H9 (cell line): ENCODE measurements around the gene MGLL. TPM values are rescaled to one million over a fixed set of nuclear protein-coding genes. Genes with fewer than 3 reads are reported as not detected.

Source experiments
- DNase-seq: peaks from one replicate; pipeline ENCODE4 v3.0.0-alpha.2; 2017
- H2AFZ ChIP-seq: one replicate; pipeline ENCODE4 v1.6.1; 2013; ENCODE audit warnings: mild to moderate bottlenecking, low read length, control low read depth, moderate library complexity
- H2AK5ac ChIP-seq: 2 replicates; pipeline ENCODE4 v1.6.1; 2013; ENCODE audit warnings: low read length, control low read depth, mixed read lengths; ENCODE audit not compliant: insufficient read length
- H2BK120ac ChIP-seq: one replicate; pipeline ENCODE4 v1.6.1; 2013; ENCODE audit warnings: low read depth, mild to moderate bottlenecking, low read length, control low read depth, inconsistent platforms; ENCODE audit not compliant: poor library complexity, severe bottlenecking
- H2BK12ac ChIP-seq: 2 replicates; pipeline ENCODE4 v1.6.1; 2013; ENCODE audit warnings: low read length, control low read depth, mixed read lengths, low read depth; ENCODE audit not compliant: insufficient read length
- H2BK15ac ChIP-seq: 2 replicates; pipeline ENCODE4 v1.6.1; 2013; ENCODE audit warnings: low read depth, low read length, control low read depth
- H2BK20ac ChIP-seq: one replicate; pipeline ENCODE4 v1.6.1; 2013; ENCODE audit warnings: low read depth, mild to moderate bottlenecking, low read length, control low read depth, inconsistent platforms; ENCODE audit not compliant: poor library complexity, severe bottlenecking
- H2BK5ac ChIP-seq: 2 replicates; pipeline ENCODE4 v1.6.1; 2013; ENCODE audit warnings: low read length, control low read depth, mixed read lengths; ENCODE audit not compliant: insufficient read length
- H3K14ac ChIP-seq: 2 replicates; pipeline ENCODE4 v1.6.1; 2013; ENCODE audit warnings: low read length, control low read depth; ENCODE audit not compliant: insufficient read depth
- H3K18ac ChIP-seq: 2 replicates; pipeline ENCODE4 v1.6.1; 2013; ENCODE audit warnings: low read depth, mild to moderate bottlenecking, mixed read lengths, low read length, control low read depth; ENCODE audit not compliant: insufficient read length
- H3K23ac ChIP-seq: 2 replicates; pipeline ENCODE4 v1.6.1; 2013; ENCODE audit warnings: low read length, control low read depth, mixed read lengths, low read depth; ENCODE audit not compliant: insufficient read length
- H3K23me2 ChIP-seq: 2 replicates; pipeline ENCODE4 v1.6.1; 2013; ENCODE audit warnings: low read depth, mild to moderate bottlenecking, mixed read lengths, low read length, control low read depth; ENCODE audit not compliant: insufficient read length, poor library complexity, severe bottlenecking
- H3K27ac ChIP-seq: 2 replicates; pipeline ENCODE4 v1.5.1; 2013; ENCODE audit warnings: low read length, control low read depth, mixed read lengths, low read depth; ENCODE audit not compliant: insufficient read length
- H3K27me3 ChIP-seq: 2 replicates; pipeline ENCODE4 v1.6.1; 2013; ENCODE audit warnings: low read length, control low read depth, inconsistent platforms; ENCODE audit not compliant: insufficient read depth
- H3K4ac ChIP-seq: 2 replicates; pipeline ENCODE4 v1.6.1; 2013; ENCODE audit warnings: low read depth, mild to moderate bottlenecking, control low read depth, inconsistent platforms, low read length, moderate library complexity
- H3K4me1 ChIP-seq: 2 replicates; pipeline ENCODE4 v1.6.1; 2013; ENCODE audit warnings: low read length, control low read depth, inconsistent platforms; ENCODE audit not compliant: insufficient read depth
- H3K4me2 ChIP-seq: 2 replicates; pipeline ENCODE4 v1.6.1; 2013; ENCODE audit warnings: low read length, control low read depth, mixed read lengths; ENCODE audit not compliant: insufficient read length, insufficient read depth
- H3K56ac ChIP-seq: 2 replicates; pipeline ENCODE4 v1.6.1; 2013; ENCODE audit warnings: low read depth, mild to moderate bottlenecking, mixed read lengths, low read length, control low read depth; ENCODE audit not compliant: insufficient read length
- H3K79me1 ChIP-seq: 2 replicates; pipeline ENCODE4 v1.6.1; 2013; ENCODE audit warnings: low read depth, mild to moderate bottlenecking, moderate library complexity, low read length, control low read depth, inconsistent platforms; ENCODE audit not compliant: insufficient read depth, poor library complexity, severe bottlenecking
- H3K79me2 ChIP-seq: 2 replicates; pipeline ENCODE4 v1.6.1; 2013; ENCODE audit warnings: low read length, control low read depth, inconsistent platforms; ENCODE audit not compliant: insufficient read depth
- H3K9ac ChIP-seq: 2 replicates; pipeline ENCODE4 v1.6.1; 2013; ENCODE audit warnings: low read length, control low read depth, mixed read lengths; ENCODE audit not compliant: insufficient read length; ENCODE audit errors: extremely low read depth
- H3K9me3 ChIP-seq: one replicate; pipeline ENCODE4 v1.6.1; 2013; ENCODE audit warnings: low read depth, low read length, inconsistent platforms; ENCODE audit not compliant: control insufficient read depth
- H3T11ph ChIP-seq: one replicate; pipeline ENCODE4 v1.6.1; 2013; ENCODE audit warnings: mild to moderate bottlenecking, low read length, control low read depth, inconsistent platforms
- H4K20me1 ChIP-seq: one replicate; pipeline ENCODE4 v1.6.1; 2013; ENCODE audit not compliant: control insufficient read depth, insufficient read length, insufficient read depth
- H4K5ac ChIP-seq: 2 replicates; pipeline ENCODE4 v1.6.1; 2013; ENCODE audit warnings: low read depth, mild to moderate bottlenecking, mixed read lengths, low read length, control low read depth; ENCODE audit not compliant: insufficient read length
- H4K8ac ChIP-seq: replicated peaks from 2 replicates; pipeline ENCODE4 v1.6.1; 2013; ENCODE audit warnings: low read length, control low read depth, mixed read lengths, low read depth; ENCODE audit not compliant: insufficient read length
- H4K91ac ChIP-seq: 2 replicates; pipeline ENCODE4 v1.6.1; 2013; ENCODE audit warnings: low read depth, mild to moderate bottlenecking, moderate library complexity, mixed read lengths, low read length, control low read depth; ENCODE audit not compliant: insufficient read length
- H3K27ac Mint-ChIP-seq, 3 experiments: 2 replicates in 2 of 3; 3 replicates in 1 of 3; pipeline ENCODE4 v1.8.0; 2020 to 2021; ENCODE audit warnings: mixed read lengths in 3 of 3, mild to moderate bottlenecking in 1 of 3, moderate library complexity in 1 of 3
- H3K27me3 Mint-ChIP-seq: 2 replicates; pipeline ENCODE4 v1.8.0; 2021; ENCODE audit warnings: low read depth, mild to moderate bottlenecking, moderate library complexity, mixed read lengths
- H3K36me3 Mint-ChIP-seq, 3 experiments: 2 replicates in 2 of 3; 3 replicates in 1 of 3; pipeline ENCODE4 v1.8.0; 2020 to 2021; ENCODE audit warnings: low read depth in 3 of 3, mixed read lengths in 3 of 3; ENCODE audit not compliant: insufficient read depth in 1 of 3
- H3K4me1 Mint-ChIP-seq, 2 experiments: 2 replicates each; pipeline ENCODE4 v1.8.0; 2020; ENCODE audit warnings: mixed read lengths in 2 of 2
- H3K4me3 Mint-ChIP-seq, 2 experiments: 2 replicates in 1 of 2; 3 replicates in 1 of 2; pipeline ENCODE4 v1.8.0; 2020 to 2021; ENCODE audit warnings: mild to moderate bottlenecking in 2 of 2, mixed read lengths in 2 of 2, moderate library complexity in 1 of 2
- H3K9me3 Mint-ChIP-seq, 2 experiments: 2 replicates in 1 of 2; 3 replicates in 1 of 2; pipeline ENCODE4 v1.8.0; 2020; ENCODE audit warnings: mild to moderate bottlenecking in 2 of 2, mixed read lengths in 2 of 2, moderate library complexity in 1 of 2
- CTCF ChIP-seq: fragments of 200-600 bp; sonication (generic); conservative IDR thresholded peaks from 3 replicates; pipeline ENCODE4 v1.8.0; 2021; ENCODE audit warnings: antibody characterized with exemption, mild to moderate bottlenecking
- WGBS: extraction: QIAGEN DNeasy Blood & Tissue Kit; methylation state at CpG from one replicate; pipeline ENCODE4 v1.1.7; 2013; ENCODE audit warnings: missing lambda C conversion rate, low lambda C conversion rate, mixed read lengths; ENCODE audit not compliant: insufficient read length; ENCODE audit errors: extremely low coverage; 5-methylcytosine and 5-hydroxymethylcytosine counted together
- total RNA-seq: library from RNA; stranded (reverse); gene quantifications from 2 replicates; pipeline ENCODE4 v1.2.1, GENCODE V29; 2021

Gene MGLL
- total RNA-seq, 1 experiment from 2014 or later, result 0.11 TPM

- H3K23me2 ChIP-seq, result no peaks in the 10 kb centered on the region
- peaks cover 3 to 13% of the 10 kb centered on the region in 2 experiments; a peak in 3 of 4 replicates for H3K4me1 Mint-ChIP-seq
- no CpG with 5 or more reads among the region's 5 CpGs for WGBS
- no peak overlapping the region for H4K5ac ChIP-seq
- no peak overlapping the region for H3K9ac ChIP-seq
- no peak overlapping the region for H3K27ac Mint-ChIP-seq
- H2BK120ac ChIP-seq, result no peak overlapping the region
- no peak overlapping the region for H4K91ac ChIP-seq
- H4K8ac ChIP-seq, result no peak overlapping the region
- no peak for TF ChIP-seq CTCF
- no peak overlapping the region for H2AFZ ChIP-seq
- no peak overlapping the region for H2BK15ac ChIP-seq
- H3K23ac ChIP-seq, result no peak overlapping the region
- H3K14ac ChIP-seq, result no peak overlapping the region
- no peak overlapping the region for H3K4me2 ChIP-seq
- H3K4me3 Mint-ChIP-seq, result no peak overlapping the region
- H4K20me1 ChIP-seq, result no peaks in the 10 kb centered on the region
- H3K9me3 Mint-ChIP-seq, result peaks cover 0 to 5% of the 10 kb centered on the region in 2 experiments; a peak in 3 of 5 replicates
- H2BK5ac ChIP-seq, result no peak overlapping the region
- H3K27ac ChIP-seq, result no peak overlapping the region
- DNase-seq, result no peak
- no peaks in the 10 kb centered on the region for H3K27me3 ChIP-seq
- H3K9me3 ChIP-seq, result no peaks in the 10 kb centered on the region
- peaks cover 0 to 4% (median 3%) of the 10 kb centered on the region in 3 experiments; a peak in 2 of 7 replicates for H3K36me3 Mint-ChIP-seq
- no peak overlapping the region for H3K4ac ChIP-seq
- no peak overlapping the region for H3K18ac ChIP-seq
- no peaks in the 10 kb centered on the region for H3K79me1 ChIP-seq
- H3K27me3 Mint-ChIP-seq, result peaks cover 1% of the 10 kb centered on the region
- H3T11ph ChIP-seq, result no peak overlapping the region
- no peak overlapping the region for H2BK20ac ChIP-seq
- no peaks in the 10 kb centered on the region for H3K79me2 ChIP-seq
- no peak overlapping the region for H3K56ac ChIP-seq
- no peaks in the 10 kb centered on the region for H3K4me1 ChIP-seq
- H2BK12ac ChIP-seq, result no peak overlapping the region
- no peak overlapping the region for H2AK5ac ChIP-seq
These were observed 50.0 kb downstream of the MGLL start for GRCh38 chr3:127772273-127772672.
